Heart left ventricle (tissue), 16 donors: ENCODE data around the gene LSM2. TPM values are rescaled to one million over a fixed set of nuclear protein-coding genes. Genes with fewer than 3 reads are reported as not detected.

ENCODE experiments used
- ATAC-seq, 4 donors: fragments of 200-7000 bp; cut with Tn5 transposase; one replicate each; pipeline ENCODE4 v1.9.1; 2020 to 2022; ENCODE audit warnings: moderate library complexity in 4 of 4, mild to moderate bottlenecking in 3 of 4, moderate number of reproducible peaks in 1 of 4
- DNase-seq, 5 donors: peaks; one replicate each; pipeline ENCODE4 v3.0.0-alpha.2; 2020
- H3K27ac ChIP-seq, 12 donors: fragments of 200-600 bp; sonication (generic) in 4 of 12; one replicate each; pipeline versions ENCODE4 v1.5.0 to v1.8.0; 2016 to 2022; ENCODE audit warnings: mild to moderate bottlenecking in 2 of 12
- H3K27me3 ChIP-seq, 9 donors: fragments of 200-600 bp; sonication (generic) in 2 of 9; one replicate each; pipeline versions ENCODE4 v1.5.1 to v1.8.0; 2016 to 2022; ENCODE audit warnings: mild to moderate bottlenecking in 3 of 9
- H3K36me3 ChIP-seq, 9 donors: fragments of 200-600 bp; sonication (generic) in 2 of 9; one replicate each; pipeline versions ENCODE4 v1.5.0 to v1.8.0; 2018 to 2022; ENCODE audit warnings: mild to moderate bottlenecking in 2 of 9
- H3K4me1 ChIP-seq, 12 donors: fragments of 200-600 bp; sonication (generic) in 4 of 12; one replicate each; pipeline versions ENCODE4 v1.5.0 to v1.8.0; 2016 to 2022; ENCODE audit warnings: mild to moderate bottlenecking in 3 of 12
- H3K4me3 ChIP-seq, 12 donors: fragments of 200-600 bp; sonication (generic) in 4 of 12; one replicate each; pipeline versions ENCODE4 v1.5.0 to v1.8.0; 2017 to 2022; ENCODE audit warnings: mild to moderate bottlenecking in 9 of 12, moderate library complexity in 4 of 12
- H3K9me3 ChIP-seq, 12 donors: fragments of 200-600 bp; sonication (generic) in 4 of 12; one replicate each; pipeline versions ENCODE4 v1.5.0 to v1.8.0; 2016 to 2022; ENCODE audit warnings: mild to moderate bottlenecking in 1 of 12
- CTCF ChIP-seq, 12 donors: fragments of 200-600 bp; sonication (generic) in 4 of 12; IDR thresholded peaks; one replicate each; pipeline versions ENCODE4 v1.5.0 to v1.8.0; 2018 to 2022; ENCODE audit warnings: antibody characterized with exemption in 12 of 12, mild to moderate bottlenecking in 5 of 12
- POLR2A ChIP-seq, 2 donors: fragments of 450-650 bp; IDR thresholded peaks; one replicate each; pipeline ENCODE4 v1.6.1; 2017; ENCODE audit warnings: antibody characterized with exemption in 2 of 2, mild to moderate bottlenecking in 2 of 2, moderate library complexity in 2 of 2
- WGBS, 4 donors: extraction: QIAGEN DNeasy Blood & Tissue Kit in 2 of 4; methylation state at CpG; one replicate each; pipeline versions ENCODE4 v1.1.5 to v1.1.7; 2013 to 2018; 5-methylcytosine and 5-hydroxymethylcytosine counted together
- intact Hi-C, 10 donors: fragments of 100-400 bp; cut with DNase I; formaldehyde crosslinking; loops; one replicate each; pipeline versions ENCODE4 v1.11.1 to v1.14.2; 2022
- polyA plus RNA-seq, 2 donors: library from polyadenylated mRNA; stranded (reverse); fragments of 200-250 nt; gene quantifications; one replicate each; pipeline ENCODE4 v1.2.3, GENCODE V29; 2013
- total RNA-seq, 9 donors: library from RNA; depleted of rRNA in 2 of 9; stranded (reverse); fragments of >200 nt in 2 of 9; fragmentation: NEBNext Ultra II Directional in 3 of 9; extraction: Animal tissue kit (Norgen Biotek cat#: 25700) in 3 of 9; gene quantifications; one replicate each; pipeline versions ENCODE4 v1.1.0 to v1.2.4, GENCODE V29; 2016 to 2023
- donor health status: ischemic (EF 13 %, LVEDD 7.1; RV severe dilation, severe dysfunction).
- donor health status: healthy with polysubstance abuse.
- donor health status: DM: no; HTN: yes; CAD: no.
- donor health status: DM: no; HTN: no; CAD: no.
- donor health status: ischemic (EF 25% LVEDD 6.9; RV normal size, moderate dysfunction).
- donor health status: ischemic (EF 25% LVEDD 5.7; RV mildly dilated, moderate dysfunction).
- donor health status: healthy.
- donor health status: DM: yes; HTN: yes; CAD: no.
- donor health status: ischemic (EF 35%, LVEDD 5.7; RV mildly dilated, moderate dysfunction).
- donor health status: nonischemic (EF 11% LVEDD 7.7; RV severe dilation, severe dysfunction).
- donor health status: DM: yes; HTN: yes; CAD: no.
- donor health status: PGD.
- donor health status: ischemic (EF 29% LVEDD 5.4; RV normal size, mild dysfunction).
- donor health status: nonischemic (EF 23%, LVEDD 6.1; RV moderate dilation, normal function).

LSM2 gene
- total and polyA plus RNA-seq, 11 donors = 22.9 to 64.7 (median 26.6) TPM

- Histone ChIP-seq H3K27ac (peak overlapping the region in 10 of 12 donors; percentile 64 to 99 (median 96)), H3K4me3 (peak overlapping the region in 11 of 12 donors; percentile 56 to 97 (median 84)), H3K27me3 (no peaks in the 10 kb centered on the region), H3K4me1 (peaks cover 4 to 65% (median 47%) of the 10 kb centered on the region in 12 donors), H3K36me3 (peaks cover 0 to 52% (median 43%) of the 10 kb centered on the region in 9 donors), H3K9me3 (no peaks in the 10 kb centered on the region)
- DNase-seq (no peak), ATAC-seq (no peak)
- TF ChIP-seq POLR2A (IDR thresholded peaks at IDR 0.05) (no peak), CTCF (IDR thresholded peaks at IDR 0.05) (no peak)
- intact Hi-C loops = loop anchor here in 4 of 10 donors (2.0 to 10.0 kb wide), 5 partner anchors 27 to 291 kb away; partner anchors contain the start of genes ATP6V1G2 (in 1 of the 4), CLIC1 (in 1 of the 4), DDX39B (in 1 of the 4) and EHMT2 (in 1 of the 4)
- WGBS, 4 donors = 11 to 49% (median 27%) methylated on average over 14 of the region's 14 CpGs
Measured at GRCh38 chr6:31836047-31836473, 29.3 kb upstream of the LSM2 start.

- Histone ChIP-seq H3K4me3 (peak overlapping the region; percentile 56 to 97 (median 86)), H3K4me1 (peaks cover 4 to 71% (median 52%) of the 10 kb centered on the region in 12 donors), H3K27ac (peak overlapping the region; percentile 83 to 99 (median 96)), H3K9me3 (no peaks in the 10 kb centered on the region), H3K36me3 (peaks cover 0 to 38% (median 29%) of the 10 kb centered on the region in 9 donors), H3K27me3 (no peaks in the 10 kb centered on the region)
- intact Hi-C loops = loop anchor here (2.0 to 10.0 kb wide), 13 partner anchors 28 to 290 kb away; partner anchors contain the start of genes LY6G5C (in 5 of the 10), NEU1 (in 3 of the 10), ATP6V1G2 (in 2 of the 10) and CSNK2B (in 2 of the 10)
- ATAC-seq = peak; percentile 90 to 94 (median 90)
- 0% methylated on average over 57 to 59 of the region's 59 CpGs for WGBS, 4 donors
- TF ChIP-seq CTCF (IDR thresholded peaks at IDR 0.05) = no peak
- TF ChIP-seq POLR2A (IDR thresholded peaks at IDR 0.05) = peak; percentile 24 to 59
- DNase-seq = peak; percentile 90 to 95 (median 92)
Measured at GRCh38 chr6:31834367-31835250, 27.8 kb upstream of the LSM2 start.

GRCh38 chr6:31831350-31832215 is 24.8 kb upstream of the LSM2 start:
- peak overlapping the region in 5 of 12 donors; percentile 12 to 99 (median 85) for H3K27ac ChIP-seq
- TF ChIP-seq POLR2A (IDR thresholded peaks at IDR 0.05) (no peak), CTCF (IDR thresholded peaks at IDR 0.05) (no peak)
- 85 to 92% (median 90%) methylated on average over 15 of the region's 15 CpGs for WGBS, 4 donors
- H3K27me3 ChIP-seq = no peaks in the 10 kb centered on the region
- H3K4me1 ChIP-seq = peaks cover 4 to 46% (median 31%) of the 10 kb centered on the region in 12 donors
- ATAC-seq (no peak), DNase-seq (no peak)
- H3K4me3 ChIP-seq = peak overlapping the region in 9 of 12 donors; percentile 58 to 86 (median 69)
- intact Hi-C loops = loop anchor here (2.0 to 10.0 kb wide), 15 partner anchors 37 to 287 kb away; partner anchors contain the start of genes LY6G5C (in 9 of the 10), ATP6V1G2 (in 2 of the 10), CSNK2B (in 2 of the 10) and DDAH2 (in 2 of the 10)
- peaks cover 0 to 7% (median 0%) of the 10 kb centered on the region in 9 donors for H3K36me3 ChIP-seq
- no peaks in the 10 kb centered on the region for H3K9me3 ChIP-seq
